Kidney capillary endothelial cell (primary cell): ENCODE measurements around the gene CNKSR3.
A peak's percentile ranks its signal among the peaks of the same experiment; 100 is the strongest.

ENCODE experiments used
- DNase-seq: peaks from one replicate; pipeline ENCODE4 v3.0.0-alpha.2; 2018; ENCODE audit warnings: low spot score

CNKSR3 gene

GRCh38 chr6:154502553-154502952, 7.9 kb downstream of the CNKSR3 start:
- no peak for DNase-seq

- no peak for DNase-seq
These were observed 9.0 kb downstream of the CNKSR3 start for GRCh38 chr6:154501578-154501868.

- no peak for DNase-seq
These were observed 9.5 kb downstream of the CNKSR3 start for GRCh38 chr6:154500769-154501577.

DNA sequence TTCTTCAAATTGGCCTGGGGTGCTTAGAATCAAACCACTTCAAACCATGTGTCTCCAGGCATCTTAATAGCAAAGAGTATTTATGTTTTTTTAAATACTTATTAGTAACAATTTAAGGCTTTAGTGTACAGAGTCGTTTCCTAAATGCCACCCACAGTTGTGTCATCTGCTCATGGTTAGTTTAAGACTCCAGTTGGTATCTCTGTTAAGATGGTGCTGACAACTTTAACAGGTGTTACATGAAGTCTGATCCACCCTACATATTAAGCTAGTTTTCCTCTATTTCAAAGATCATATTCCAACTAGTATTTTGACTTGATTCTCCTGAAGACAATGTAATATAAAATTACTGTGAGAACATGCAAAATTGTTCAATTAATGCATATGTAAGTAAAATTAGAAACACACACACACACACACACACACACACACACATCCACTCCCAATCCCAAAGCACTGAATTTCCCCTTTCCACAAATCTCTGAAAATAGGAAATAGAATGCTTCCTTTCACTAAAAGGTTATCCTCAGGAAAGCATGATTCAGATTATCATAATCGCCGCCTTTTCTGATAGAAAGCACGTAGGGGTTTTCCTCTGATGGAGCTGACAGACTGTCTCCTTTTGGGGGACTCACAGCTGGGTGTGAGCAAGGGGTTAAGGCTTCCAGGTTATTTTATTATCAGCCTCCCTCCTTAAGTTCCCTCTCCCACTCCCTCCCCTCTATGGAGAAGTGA, 10.5 kb downstream of the CNKSR3 start:
- DNase-seq = no peak

GRCh38 chr6:154498340-154498934, 12.0 kb downstream of the CNKSR3 start:
- no peak for DNase-seq

- DNase-seq = no peak
These were observed 13.5 kb downstream of the CNKSR3 start for GRCh38 chr6:154496793-154497517.

- no peak for DNase-seq
These were observed 14.3 kb downstream of the CNKSR3 start for GRCh38 chr6:154496186-154496585.

DNA sequence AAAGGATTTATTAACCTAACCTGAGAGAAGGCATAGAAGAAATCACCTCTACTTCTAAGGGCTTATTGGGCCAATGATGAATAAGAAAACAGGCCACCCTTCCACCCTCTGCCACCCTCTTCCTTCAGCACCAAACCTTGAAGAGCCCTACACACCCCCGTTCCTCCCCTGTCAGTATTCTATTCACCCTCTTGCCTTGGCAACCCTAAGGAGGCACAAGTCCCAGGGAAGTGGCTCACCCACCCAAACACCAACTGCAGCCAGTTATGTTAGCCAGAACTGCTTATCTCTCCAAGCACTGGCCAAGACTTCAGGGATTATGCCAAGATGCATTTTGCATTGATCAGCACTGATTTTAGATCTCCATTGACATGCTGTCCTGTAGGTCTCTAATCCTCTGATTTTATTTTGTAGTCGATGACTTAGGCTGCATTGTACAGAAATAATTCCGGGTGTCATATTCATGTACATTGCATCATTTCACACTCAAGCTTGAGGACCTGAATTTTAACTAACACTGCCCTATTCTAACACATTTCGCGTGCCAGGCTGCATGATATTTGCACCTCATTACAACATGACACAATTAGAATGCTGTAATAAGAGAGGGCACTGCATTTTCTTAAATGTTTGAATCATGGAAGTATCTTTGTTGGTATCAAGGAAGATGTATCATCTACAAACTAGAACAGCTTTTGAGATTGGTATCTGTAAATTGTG, 15.7 kb downstream of the CNKSR3 start:
- no peak for DNase-seq

- no peak for DNase-seq
These were observed 18.7 kb downstream of the CNKSR3 start for GRCh38 chr6:154491567-154492470.

DNA sequence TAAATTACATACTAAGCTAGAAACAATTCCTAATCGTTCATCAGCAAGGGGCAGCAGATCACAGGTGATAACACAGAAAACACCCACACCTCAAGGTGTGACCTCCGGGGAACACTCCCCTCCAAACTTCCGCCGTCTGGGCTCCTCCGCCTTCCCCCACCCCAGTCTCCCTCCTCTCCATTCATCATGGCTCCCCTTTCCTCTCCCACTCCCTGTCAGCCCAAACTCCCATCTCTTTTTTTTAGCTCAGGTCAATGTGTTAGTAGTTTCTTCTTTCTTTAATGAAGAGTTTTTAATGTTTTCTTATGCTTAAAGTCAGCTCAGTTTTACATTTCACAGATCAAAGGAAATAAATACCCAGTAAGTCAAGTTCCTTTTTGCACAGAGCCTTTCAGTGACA, 20.7 kb downstream of the CNKSR3 start:
- no peak for DNase-seq

DNA sequence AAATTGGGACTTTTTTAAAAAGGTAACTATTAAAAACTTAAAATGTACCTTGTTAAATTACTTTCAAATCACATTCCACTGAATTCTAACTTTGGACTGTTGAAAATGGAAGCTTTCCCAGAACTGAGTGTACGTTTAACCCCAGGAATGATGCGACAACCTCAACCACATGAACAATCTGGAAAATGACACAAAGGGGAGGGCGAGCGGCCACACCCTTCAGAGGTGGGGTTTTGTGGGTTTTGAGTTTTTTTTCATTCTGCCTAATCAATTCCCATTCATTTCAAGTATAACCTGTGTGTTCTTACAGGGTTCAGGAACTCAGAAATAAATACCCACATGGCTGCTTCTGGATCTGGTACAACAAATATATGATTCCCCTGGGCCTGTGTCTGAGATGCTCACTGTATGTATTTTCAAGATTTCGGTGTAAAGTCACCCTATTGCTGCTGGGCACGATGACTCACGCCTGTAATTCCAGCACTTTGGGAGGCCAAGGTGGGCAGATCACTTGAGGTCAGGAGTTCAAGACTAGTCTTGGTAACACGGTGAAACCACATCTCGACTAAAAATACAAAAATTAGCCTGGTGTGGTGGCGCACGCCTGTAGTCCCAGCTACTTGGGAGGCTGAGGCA, 21.6 kb downstream of the CNKSR3 start:
- no peak for DNase-seq

DNA sequence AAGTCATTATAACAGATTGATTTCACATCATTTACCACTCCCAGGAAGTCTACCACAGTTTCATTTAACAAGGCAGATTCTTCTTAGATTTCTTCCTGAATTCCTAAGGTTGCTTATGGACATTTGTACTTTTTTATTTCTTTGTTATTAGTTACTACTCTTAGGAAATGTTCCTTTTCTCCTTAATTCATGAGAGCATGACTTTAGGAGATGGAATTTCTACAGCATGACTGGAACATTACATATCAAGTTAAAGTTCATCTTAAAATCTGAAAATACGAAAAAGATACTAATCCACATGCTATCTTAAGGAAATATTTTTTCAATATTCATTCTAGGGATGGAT, 22.3 kb downstream of the CNKSR3 start:
- DNase-seq = no peak

- DNase-seq = no peak
These were observed 22.9 kb downstream of the CNKSR3 start for GRCh38 chr6:154487367-154488247.

DNA sequence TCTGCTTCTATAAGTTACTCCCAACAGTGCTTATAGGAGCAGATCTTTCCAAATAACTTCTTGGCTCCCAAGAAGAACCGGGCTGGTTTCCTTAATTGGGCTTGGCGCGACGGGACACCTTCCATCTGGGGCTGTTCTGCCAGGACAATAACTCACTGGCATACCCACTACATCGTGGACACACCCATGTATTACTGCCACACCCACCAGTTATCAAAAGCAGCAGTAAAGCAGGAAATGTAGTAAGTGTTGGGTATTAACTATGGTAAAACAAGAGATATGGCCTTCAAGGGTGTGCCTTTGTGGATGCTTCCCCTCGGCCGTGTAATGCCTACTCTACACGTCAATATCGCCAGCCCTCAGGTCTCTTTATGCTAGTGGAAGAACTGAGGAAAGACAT, 24.7 kb downstream of the CNKSR3 start:
- DNase-seq = no peak

- DNase-seq = no peak
These were observed 25.5 kb downstream of the CNKSR3 start for GRCh38 chr6:154484942-154485341.

DNA sequence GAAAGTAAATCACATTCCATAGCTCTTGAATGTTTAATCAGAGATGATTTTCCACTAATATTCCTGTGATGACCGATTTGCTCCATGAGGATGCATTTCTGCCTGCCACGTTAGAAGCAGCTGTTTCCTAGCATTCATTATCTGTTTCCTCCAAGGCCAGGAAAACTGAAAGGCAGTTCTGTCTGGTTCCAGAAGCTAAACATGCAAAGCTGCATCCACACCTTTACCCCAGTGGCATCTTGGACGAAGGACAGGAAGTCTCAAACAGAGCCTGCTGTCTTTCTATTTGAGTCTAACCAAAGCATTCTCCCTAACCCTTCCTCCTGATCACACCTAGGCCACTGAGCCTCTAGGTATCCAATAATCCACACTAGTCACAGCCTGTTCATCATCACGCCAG, 27.6 kb downstream of the CNKSR3 start:
- peak; percentile 90 for DNase-seq

- DNase-seq = no peak
These were observed 28.9 kb downstream of the CNKSR3 start for GRCh38 chr6:154481521-154482013.

DNA sequence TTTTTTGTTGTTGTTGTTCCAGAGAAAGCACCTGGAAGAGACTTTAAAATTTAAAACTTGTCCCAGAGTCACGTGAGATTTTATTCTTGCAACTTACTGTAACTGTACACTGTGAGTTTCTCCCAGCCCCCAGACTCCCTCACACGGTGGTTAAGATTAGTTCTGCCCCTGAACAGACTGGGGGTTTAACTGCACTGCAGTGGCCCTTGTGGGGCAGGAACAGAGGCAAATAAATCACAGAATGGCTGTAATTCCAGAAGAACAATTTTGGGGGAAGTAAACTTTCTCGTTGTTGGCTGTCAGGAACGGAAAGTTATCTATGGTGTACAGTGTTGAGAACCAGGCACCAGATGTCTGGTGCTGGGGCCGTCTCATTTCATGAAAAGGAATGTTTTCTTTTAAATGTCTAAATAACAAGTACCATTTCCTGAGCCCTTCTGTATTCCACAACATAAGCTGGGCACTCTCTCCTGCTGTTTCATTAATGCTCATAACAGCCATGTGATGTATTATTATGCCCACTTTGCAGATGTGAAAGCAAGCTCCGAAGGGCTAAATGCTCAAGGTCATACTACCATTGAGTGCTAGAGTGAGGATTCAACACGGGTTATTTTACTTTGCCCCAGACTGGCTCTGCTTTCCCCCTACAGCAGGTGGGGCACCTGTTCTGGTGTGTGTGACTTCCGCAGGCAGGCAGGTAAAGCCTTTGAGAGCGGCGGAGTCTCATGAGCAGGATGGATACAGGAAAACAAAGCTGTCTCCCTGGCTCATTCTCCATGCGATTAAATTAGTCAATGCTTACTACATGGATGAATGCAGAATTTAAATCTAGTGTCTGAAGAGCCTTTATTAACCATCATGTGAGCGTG, 30.5 kb downstream of the CNKSR3 start:
- DNase-seq = no peak
